Measurements from ENCODE around the gene SRSF11.

Gene SRSF11

GRCh38 chr1:70256664-70257063 lies 35.5 kb downstream of the SRSF11 start:
- no peak for TF ChIP-seq POLR2A (IDR thresholded peaks at IDR 0.05; ENCODE audit: extremely low read depth, insufficient read length)
- no peak for TF ChIP-seq MAX (IDR thresholded peaks at IDR 0.05; ENCODE audit: low read depth, low read length)
- TF ChIP-seq MYC (IDR thresholded peaks at IDR 0.05; ENCODE audit: low read depth, low read length) = no peak
- TF ChIP-seq CTCF (IDR thresholded peaks at IDR 0.05; ENCODE audit: low read depth, low read length) = no peak
- DNase-seq (ENCODE audit: low read depth) = no peak
- no peak overlapping the region for H3K4me3 ChIP-seq (ENCODE audit: low read depth, low read length)

- TF ChIP-seq MAX (IDR thresholded peaks at IDR 0.05; ENCODE audit: low read depth, low read length) = no peak
- no peak for TF ChIP-seq CTCF (IDR thresholded peaks at IDR 0.05; ENCODE audit: low read depth, low read length)
- TF ChIP-seq POLR2A (IDR thresholded peaks at IDR 0.05; ENCODE audit: extremely low read depth, insufficient read length) = no peak
- no peak for TF ChIP-seq MYC (IDR thresholded peaks at IDR 0.05; ENCODE audit: low read depth, low read length)
- H3K4me3 ChIP-seq (ENCODE audit: low read depth, low read length) = no peak overlapping the region
- no peak for DNase-seq (ENCODE audit: low read depth)
Observed at GRCh38 chr1:70264839-70265238, 43.7 kb downstream of the SRSF11 start.

- TF ChIP-seq MAX (IDR thresholded peaks at IDR 0.05; ENCODE audit: low read depth, low read length) = no peak
- no peak overlapping the region for H3K4me3 ChIP-seq (ENCODE audit: low read depth, low read length)
- no peak for DNase-seq (ENCODE audit: low read depth)
Observed at GRCh38 chr1:70265946-70266345, 44.8 kb downstream of the SRSF11 start.

- no peak for DNase-seq (ENCODE audit: low read depth)
Observed at GRCh38 chr1:70277875-70278274, 56.7 kb downstream of the SRSF11 start.

GRCh38 chr1:70278710-70279109 lies 57.5 kb downstream of the SRSF11 start:
- TF ChIP-seq MYC (IDR thresholded peaks at IDR 0.05; ENCODE audit: low read depth, low read length) (no peak), POLR2A (IDR thresholded peaks at IDR 0.05; ENCODE audit: extremely low read depth, insufficient read length) (no peak), CTCF (IDR thresholded peaks at IDR 0.05; ENCODE audit: low read depth, low read length) (no peak), MAX (IDR thresholded peaks at IDR 0.05; ENCODE audit: low read depth, low read length) (no peak)
- no peak for DNase-seq (ENCODE audit: low read depth)
- H3K4me3 ChIP-seq (ENCODE audit: low read depth, low read length) = no peak overlapping the region

More at GRCh38 chr1:70277875-70278274, 56.7 kb downstream of the SRSF11 start:
- H3K4me3 ChIP-seq (ENCODE audit: low read depth, low read length) = no peak overlapping the region
- TF ChIP-seq POLR2A (IDR thresholded peaks at IDR 0.05; ENCODE audit: extremely low read depth, insufficient read length) (no peak), MAX (IDR thresholded peaks at IDR 0.05; ENCODE audit: low read depth, low read length) (no peak), CTCF (IDR thresholded peaks at IDR 0.05; ENCODE audit: low read depth, low read length) (no peak), MYC (IDR thresholded peaks at IDR 0.05; ENCODE audit: low read depth, low read length) (no peak)

GRCh38 chr1:70284366-70284765 lies 63.2 kb downstream of the SRSF11 start:
- TF ChIP-seq MYC (IDR thresholded peaks at IDR 0.05; ENCODE audit: low read depth, low read length) = no peak
- no peak for TF ChIP-seq CTCF (IDR thresholded peaks at IDR 0.05; ENCODE audit: low read depth, low read length)
- TF ChIP-seq MAX (IDR thresholded peaks at IDR 0.05; ENCODE audit: low read depth, low read length) = no peak
- no peak for TF ChIP-seq POLR2A (IDR thresholded peaks at IDR 0.05; ENCODE audit: extremely low read depth, insufficient read length)
- no peak overlapping the region for H3K4me3 ChIP-seq (ENCODE audit: low read depth, low read length)
- no peak for DNase-seq (ENCODE audit: low read depth)

All from NB4 (cell line).